Endothelial cell of umbilical vein (primary cell): ENCODE results near the gene POM121L12. TPM values are rescaled to one million over a fixed set of nuclear protein-coding genes. Genes with fewer than 3 reads are reported as not detected.

Experiments
- BruUV-seq: library from RNA; stranded (reverse); fragments of 400-500 nt; replicated peaks from 2 replicates; lab custom pipeline; 2021; lab: Mats Ljungman, UMichigan
- CTCF ChIA-PET: fragments of 300-600, 350-600 bp; sonication (Branson Sonifier 250); formaldehyde crosslinking; loops from one replicate; lab custom pipeline; 2021; ENCODE audit warnings: antibody characterized with exemption, inconsistent platforms; lab: Charles Lee
- POLR2A ChIA-PET: fragments of 300-600, 350-600 bp; sonication (Branson Sonifier 250); formaldehyde crosslinking; loops from one replicate; lab custom pipeline; 2021; ENCODE audit warnings: antibody characterized with exemption, inconsistent platforms; lab: Charles Lee
- DNase-seq: peaks from one replicate; pipeline ENCODE4 v3.0.0-alpha.2; 2011; ENCODE audit warnings: low read depth, low spot score
- FAIRE-seq: peaks from 2 replicates; lab custom pipeline; 2011; peaks lifted over from hg19 to GRCh38; lab: Jason Lieb, UNC
- H2AFZ ChIP-seq: 2 replicates; pipeline ENCODE4 v1.6.0; 2012; ENCODE audit warnings: low read depth, low read length, control low read depth, inconsistent platforms
- H3K27ac ChIP-seq: 2 replicates; pipeline ENCODE4 v1.5.1; 2011; ENCODE audit warnings: low read depth, mild to moderate bottlenecking, control low read depth, low read length, moderate library complexity; ENCODE audit not compliant: insufficient read depth
- H3K27me3 ChIP-seq, 2 experiments: 2 replicates each; pipeline versions ENCODE4 v1.6.0 to v1.6.1; 2011; ENCODE audit warnings: low read length in 2 of 2, mixed read lengths in 1 of 2; ENCODE audit not compliant: control insufficient read depth in 2 of 2, insufficient read depth in 2 of 2
- H3K36me3 ChIP-seq, 2 experiments: 2 replicates in 1 of 2; 3 replicates in 1 of 2; pipeline ENCODE4 v1.5.1; 2011; ENCODE audit warnings: low read length in 2 of 2, mild to moderate bottlenecking in 1 of 2, moderate library complexity in 1 of 2; ENCODE audit not compliant: control insufficient read depth in 2 of 2, insufficient read depth in 2 of 2; ENCODE audit errors: extremely low read depth in 1 of 2
- H3K4me1 ChIP-seq: 3 replicates; pipeline ENCODE4 v1.5.1; 2011; ENCODE audit warnings: mild to moderate bottlenecking, low read length; ENCODE audit not compliant: control insufficient read depth, insufficient read depth; ENCODE audit errors: extremely low read depth
- H3K4me2 ChIP-seq: 2 replicates; pipeline ENCODE4 v1.6.1; 2011; ENCODE audit warnings: low read length, control low read depth, mixed read lengths; ENCODE audit not compliant: insufficient read depth
- H3K4me3 ChIP-seq, 3 experiments: fragments of 200-600 bp in 1 of 3; sonication (generic), shearing (Covaris generic) in 1 of 3; replicated peaks in 1 of 3; 2 replicates each; pipeline ENCODE4 v1.5.1; 2011 to 2016; ENCODE audit warnings: control low read depth in 3 of 3, low read length in 3 of 3, mild to moderate bottlenecking in 2 of 3, inconsistent platforms in 1 of 3, low read depth in 1 of 3, moderate library complexity in 1 of 3; ENCODE audit not compliant: insufficient read depth in 1 of 3
- H3K79me2 ChIP-seq: 2 replicates; pipeline ENCODE4 v1.6.0; 2012; ENCODE audit warnings: low read length, inconsistent platforms; ENCODE audit not compliant: control insufficient read depth, insufficient read depth
- H3K9ac ChIP-seq: replicated peaks from 2 replicates; pipeline ENCODE3; 2011; ENCODE audit warnings: low read length, control low read depth; ENCODE audit not compliant: insufficient read depth; ENCODE audit errors: extremely low read depth
- H3K9me1 ChIP-seq: replicated peaks from 3 replicates; pipeline ENCODE4 v1.6.0; 2011; ENCODE audit warnings: mild to moderate bottlenecking, low read length; ENCODE audit not compliant: control insufficient read depth, insufficient read depth; ENCODE audit errors: extremely low read depth
- H3K9me3 ChIP-seq: replicated peaks from 2 replicates; pipeline ENCODE4 v1.5.1; 2012; ENCODE audit warnings: low read length, inconsistent platforms; ENCODE audit not compliant: control insufficient read depth, insufficient read depth
- H4K20me1 ChIP-seq: replicated peaks from 2 replicates; pipeline ENCODE3; 2011; ENCODE audit warnings: mild to moderate bottlenecking, low read length; ENCODE audit not compliant: control insufficient read depth, insufficient read depth; ENCODE audit errors: extremely low read depth
- CTCF ChIP-seq, 2 donors: IDR thresholded peaks; 1 replicate in 1 of 2; 2 replicates in 1 of 2; pipeline ENCODE4 v1.5.1; 2011; ENCODE audit warnings: low read length in 2 of 2, mild to moderate bottlenecking in 2 of 2, moderate library complexity in 2 of 2, control low read depth in 1 of 2, inconsistent platforms in 1 of 2, low read depth in 1 of 2; ENCODE audit not compliant: insufficient read depth in 1 of 2; ENCODE audit errors: extremely low read depth in 1 of 2
- EZH2 ChIP-seq: IDR thresholded peaks from 2 replicates; pipeline ENCODE4 v1.6.1; 2012; ENCODE audit warnings: borderline replicate concordance, low read depth, mild to moderate bottlenecking, moderate library complexity, low read length, inconsistent platforms; ENCODE audit not compliant: severe bottlenecking
- FOS ChIP-seq: IDR thresholded peaks from 2 replicates; pipeline ENCODE4 v1.6.1; 2011; ENCODE audit warnings: mild to moderate bottlenecking, low read length, moderate library complexity, borderline replicate concordance; ENCODE audit not compliant: insufficient read depth
- GATA2 ChIP-seq: IDR thresholded peaks from 2 replicates; pipeline ENCODE4 v1.7.0; 2011; ENCODE audit warnings: low read depth, mild to moderate bottlenecking, moderate library complexity, mixed read lengths, low read length; ENCODE audit not compliant: insufficient read length, insufficient read depth
- JUN ChIP-seq: IDR thresholded peaks from 2 replicates; pipeline ENCODE4 v1.6.1; 2011; ENCODE audit warnings: borderline replicate concordance, low read depth; ENCODE audit not compliant: insufficient read length, insufficient read depth
- MYC ChIP-seq: IDR thresholded peaks from one replicate; pipeline ENCODE4 v1.6.1; 2011; ENCODE audit warnings: mild to moderate bottlenecking, low read depth, low read length
- POLR2A ChIP-seq: IDR thresholded peaks from 2 replicates; pipeline ENCODE4 v1.6.1; 2012; ENCODE audit warnings: low read depth, mild to moderate bottlenecking, control low read depth, low read length
- POLR2AphosphoS5 ChIP-seq: IDR thresholded peaks from 2 replicates; pipeline ENCODE4 v1.6.1; 2012; ENCODE audit warnings: low read depth, mild to moderate bottlenecking, control low read depth, low read length, moderate library complexity; ENCODE audit not compliant: insufficient read depth
- dilution Hi-C: fragments of 300-500 bp; cut with MboI; formaldehyde crosslinking; loops from one replicate; pipeline ENCODE4 v1.15.0; 2019; ENCODE audit warnings: low sequenced_read_pairs; ENCODE audit not compliant: extremely low pct_ligation_motif_present
- intact Hi-C: fragments of 100-400 bp; cut with micrococcal nuclease; formaldehyde crosslinking; loops from one replicate; pipeline ENCODE4 v1.10.0; 2022
- polyA plus RNA-seq, 4 experiments: library from polyadenylated mRNA; depleted of rRNA in 3 of 4; stranded (reverse) in 3 of 4; unstranded in 1 of 4; fragments of >200 nt; gene quantifications; 2 replicates each; pipeline versions ENCODE4 v1.2.1 to v1.2.3, GENCODE V29; 2011 to 2012; ENCODE audit warnings: missing spikeins in 1 of 4
- total RNA-seq: library from RNA; stranded (reverse); gene quantifications from 2 replicates; pipeline ENCODE4 v1.2.3, GENCODE V29; 2021
- TF ChIP-seq, protein P1 (sequence below): IDR thresholded peaks from 2 replicates; pipeline ENCODE4 v1.6.1; 2011; ENCODE audit not compliant: insufficient read depth, insufficient read length

The POM121L12 gene
- total and polyA plus RNA-seq, 2 donors (not counting 3 experiments of a cell fraction or from before 2014, with no cell fraction given) = not detected

DNA sequence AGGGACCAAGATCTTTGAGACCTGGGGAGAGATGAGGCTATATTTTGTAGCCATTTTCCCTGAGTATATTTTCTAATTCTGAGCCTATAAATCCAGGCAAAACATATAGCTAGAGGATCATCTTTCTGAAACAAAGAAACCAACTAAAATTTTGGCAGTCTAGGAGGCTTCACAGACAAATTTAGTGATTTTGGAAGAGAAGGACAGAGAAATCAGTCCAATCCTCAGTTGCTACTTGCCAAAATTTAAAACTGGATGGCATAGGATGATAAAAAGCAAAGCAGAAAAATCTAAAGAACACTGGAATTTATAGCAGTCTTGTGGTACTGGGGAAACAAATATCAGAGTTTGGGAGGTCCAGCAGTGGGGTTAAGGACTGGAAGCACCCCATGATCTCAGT is 43.4 kb upstream of the POM121L12 start:
- Histone ChIP-seq H3K27ac (no peak overlapping the region), H3K4me2 (no peak overlapping the region), H3K4me3 (no peak overlapping the region), H3K9me1 (no peaks in the 10 kb centered on the region), H2AFZ (no peak overlapping the region), H3K36me3 (no peaks in the 10 kb centered on the region), H3K4me1 (no peaks in the 10 kb centered on the region), H3K79me2 (no peaks in the 10 kb centered on the region), H3K27me3 (no peaks in the 10 kb centered on the region), H4K20me1 (no peaks in the 10 kb centered on the region), H3K9ac (no peak overlapping the region), H3K9me3 (no peaks in the 10 kb centered on the region)
- ChIA-PET POLR2A (no interaction called here), CTCF (no interaction called here)
- intact Hi-C loops (no loop called here), dilution Hi-C loops (no loop called here)
- no peak for TF ChIP-seq GATA2
- no peak for TF ChIP-seq CTCF (IDR thresholded peaks at IDR 0.05; ENCODE audit: extremely low read depth in 1 of 2, insufficient read depth in 1 of 2, low read depth in 1 of 2, low read length in 2 of 2)
- TF ChIP-seq MYC = no peak
- no peak for TF ChIP-seq JUN
- TF ChIP-seq POLR2AphosphoS5 = no peak
- TF ChIP-seq FOS = no peak
- TF ChIP-seq EZH2 = no peak
- no peak for TF ChIP-seq POLR2A
- TF ChIP-seq, protein P1, sequence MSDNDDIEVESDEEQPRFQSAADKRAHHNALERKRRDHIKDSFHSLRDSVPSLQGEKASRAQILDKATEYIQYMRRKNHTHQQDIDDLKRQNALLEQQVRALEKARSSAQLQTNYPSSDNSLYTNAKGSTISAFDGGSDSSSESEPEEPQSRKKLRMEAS = no peak
- DNase-seq (no peak), FAIRE-seq (no peak)
- no TSS peak for BruUV-seq
